ENCODE measurements around the gene HPS1. TPM values are rescaled to one million over a fixed set of nuclear protein-coding genes. Genes with fewer than 3 reads are reported as not detected.
A peak's percentile ranks its signal among the peaks of the same experiment; 100 is the strongest.

Gene HPS1
- polyA plus RNA-seq, 1 of the 3 experiments (the other 2 are of a cell fraction), result 41.4 TPM

DNA sequence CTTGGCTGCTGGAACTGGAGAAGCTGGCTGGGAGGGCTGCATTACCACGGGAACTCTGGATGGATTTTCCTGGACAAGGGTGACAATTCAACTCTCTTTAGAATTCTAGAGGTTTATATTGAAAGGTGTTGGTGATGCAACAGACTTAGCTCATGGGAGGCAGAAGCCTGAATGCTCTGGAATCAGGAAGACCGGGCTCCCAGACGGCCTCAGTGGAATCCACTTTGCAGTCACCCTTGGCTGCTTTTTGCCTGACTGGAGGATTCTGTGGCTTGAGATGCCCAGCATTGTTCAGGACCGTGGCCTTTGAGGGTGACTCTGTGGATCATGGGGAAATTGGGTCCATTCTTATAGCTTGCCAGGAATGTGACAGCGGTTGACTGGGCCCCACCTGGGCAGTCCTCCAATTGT is 64.0 kb downstream of the HPS1 start:
- ChIA-PET CTCF (interaction anchor here (1.2 to 1.9 kb wide), 2 partner anchors 8 to 72 kb away, joined by 3 to 5 read pairs; no protein-coding TSS in a partner anchor), POLR2A (no interaction called here)

More for the DNA sequence above, 64.0 kb downstream of the HPS1 start:
- Histone ChIP-seq H3K4me3 (ENCODE audit: low read depth in 2 of 2, low read length in 1 of 2) (no peak overlapping the region), H3F3A (replicated peaks; ENCODE audit: insufficient read depth) (no peaks in the 10 kb centered on the region), H3K27ac (ENCODE audit: low read depth in 2 of 2, low read length in 1 of 2) (peak overlapping the region in 1 of 2 experiments; percentile 44; a peak in 2 of 4 replicates), H2AFZ (ENCODE audit: low read depth) (no peak overlapping the region), H3K36me3 (replicated peaks in 1 of 2; ENCODE audit: control insufficient read depth in 1 of 2, insufficient read depth in 2 of 2, low read length in 1 of 2) (no peaks in the 10 kb centered on the region), H3K4me2 (no peak overlapping the region), H3K9me3 (no peaks in the 10 kb centered on the region), H4K20me1 (ENCODE audit: insufficient read depth) (no peaks in the 10 kb centered on the region), H3K27me3 (ENCODE audit: insufficient read depth) (no peaks in the 10 kb centered on the region), H3K4me1 (ENCODE audit: control insufficient read depth in 1 of 2, insufficient read depth in 2 of 2, low read depth in 1 of 2, low read length in 1 of 2) (peaks cover 0 to 4% of the 10 kb centered on the region in 2 experiments; a peak in 1 of 4 replicates), H3K9me2 (no peaks in the 10 kb centered on the region), H3K79me2 (ENCODE audit: insufficient read depth) (no peaks in the 10 kb centered on the region), H3K9ac (no peak overlapping the region)
- TF ChIP-seq YY1 (IDR thresholded peaks at IDR 0.05; ENCODE audit: low read depth) (no peak), POLR2AphosphoS5 (IDR thresholded peaks at IDR 0.05; ENCODE audit: low read depth, low read length) (no peak), RXRA (IDR thresholded peaks at IDR 0.05; ENCODE audit: borderline replicate concordance, low read depth) (no peak), SMC3 (IDR thresholded peaks at IDR 0.05; ENCODE audit: low read depth, low read length) (no peak), RAD21 (IDR thresholded peaks at IDR 0.05; ENCODE audit: low read length) (no peak), FOSL2 (IDR thresholded peaks at IDR 0.05; ENCODE audit: borderline replicate concordance, low read depth) (no peak), TAF1 (IDR thresholded peaks at IDR 0.05; ENCODE audit: borderline replicate concordance, low read depth, low read length) (no peak), JUND (IDR thresholded peaks at IDR 0.05) (no peak), TEAD4 (IDR thresholded peaks at IDR 0.05; ENCODE audit: borderline replicate concordance, insufficient read depth) (no peak), GABPA (IDR thresholded peaks at IDR 0.05; ENCODE audit: low read depth) (no peak), GATA2 (CRISPR knock-in tag; IDR thresholded peaks at IDR 0.05) (no peak), NFIC (IDR thresholded peaks at IDR 0.05; ENCODE audit: borderline replicate concordance) (no peak)
- TF ChIP-seq, protein P1, sequence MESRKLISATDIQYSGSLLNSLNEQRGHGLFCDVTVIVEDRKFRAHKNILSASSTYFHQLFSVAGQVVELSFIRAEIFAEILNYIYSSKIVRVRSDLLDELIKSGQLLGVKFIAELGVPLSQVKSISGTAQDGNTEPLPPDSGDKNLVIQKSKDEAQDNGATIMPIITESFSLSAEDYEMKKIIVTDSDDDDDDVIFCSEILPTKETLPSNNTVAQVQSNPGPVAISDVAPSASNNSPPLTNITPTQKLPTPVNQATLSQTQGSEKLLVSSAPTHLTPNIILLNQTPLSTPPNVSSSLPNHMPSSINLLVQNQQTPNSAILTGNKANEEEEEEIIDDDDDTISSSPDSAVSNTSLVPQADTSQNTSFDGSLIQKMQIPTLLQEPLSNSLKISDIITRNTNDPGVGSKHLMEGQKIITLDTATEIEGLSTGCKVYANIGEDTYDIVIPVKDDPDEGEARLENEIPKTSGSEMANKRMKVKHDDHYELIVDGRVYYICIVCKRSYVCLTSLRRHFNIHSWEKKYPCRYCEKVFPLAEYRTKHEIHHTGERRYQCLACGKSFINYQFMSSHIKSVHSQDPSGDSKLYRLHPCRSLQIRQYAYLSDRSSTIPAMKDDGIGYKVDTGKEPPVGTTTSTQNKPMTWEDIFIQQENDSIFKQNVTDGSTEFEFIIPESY (IDR thresholded peaks at IDR 0.05; ENCODE audit: borderline replicate concordance, low read depth), result no peak
- TF ChIP-seq, protein P2, sequence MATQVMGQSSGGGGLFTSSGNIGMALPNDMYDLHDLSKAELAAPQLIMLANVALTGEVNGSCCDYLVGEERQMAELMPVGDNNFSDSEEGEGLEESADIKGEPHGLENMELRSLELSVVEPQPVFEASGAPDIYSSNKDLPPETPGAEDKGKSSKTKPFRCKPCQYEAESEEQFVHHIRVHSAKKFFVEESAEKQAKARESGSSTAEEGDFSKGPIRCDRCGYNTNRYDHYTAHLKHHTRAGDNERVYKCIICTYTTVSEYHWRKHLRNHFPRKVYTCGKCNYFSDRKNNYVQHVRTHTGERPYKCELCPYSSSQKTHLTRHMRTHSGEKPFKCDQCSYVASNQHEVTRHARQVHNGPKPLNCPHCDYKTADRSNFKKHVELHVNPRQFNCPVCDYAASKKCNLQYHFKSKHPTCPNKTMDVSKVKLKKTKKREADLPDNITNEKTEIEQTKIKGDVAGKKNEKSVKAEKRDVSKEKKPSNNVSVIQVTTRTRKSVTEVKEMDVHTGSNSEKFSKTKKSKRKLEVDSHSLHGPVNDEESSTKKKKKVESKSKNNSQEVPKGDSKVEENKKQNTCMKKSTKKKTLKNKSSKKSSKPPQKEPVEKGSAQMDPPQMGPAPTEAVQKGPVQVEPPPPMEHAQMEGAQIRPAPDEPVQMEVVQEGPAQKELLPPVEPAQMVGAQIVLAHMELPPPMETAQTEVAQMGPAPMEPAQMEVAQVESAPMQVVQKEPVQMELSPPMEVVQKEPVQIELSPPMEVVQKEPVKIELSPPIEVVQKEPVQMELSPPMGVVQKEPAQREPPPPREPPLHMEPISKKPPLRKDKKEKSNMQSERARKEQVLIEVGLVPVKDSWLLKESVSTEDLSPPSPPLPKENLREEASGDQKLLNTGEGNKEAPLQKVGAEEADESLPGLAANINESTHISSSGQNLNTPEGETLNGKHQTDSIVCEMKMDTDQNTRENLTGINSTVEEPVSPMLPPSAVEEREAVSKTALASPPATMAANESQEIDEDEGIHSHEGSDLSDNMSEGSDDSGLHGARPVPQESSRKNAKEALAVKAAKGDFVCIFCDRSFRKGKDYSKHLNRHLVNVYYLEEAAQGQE (IDR thresholded peaks at IDR 0.05; ENCODE audit: low read depth, low read length), result no peak
- TF ChIP-seq, protein P3, sequence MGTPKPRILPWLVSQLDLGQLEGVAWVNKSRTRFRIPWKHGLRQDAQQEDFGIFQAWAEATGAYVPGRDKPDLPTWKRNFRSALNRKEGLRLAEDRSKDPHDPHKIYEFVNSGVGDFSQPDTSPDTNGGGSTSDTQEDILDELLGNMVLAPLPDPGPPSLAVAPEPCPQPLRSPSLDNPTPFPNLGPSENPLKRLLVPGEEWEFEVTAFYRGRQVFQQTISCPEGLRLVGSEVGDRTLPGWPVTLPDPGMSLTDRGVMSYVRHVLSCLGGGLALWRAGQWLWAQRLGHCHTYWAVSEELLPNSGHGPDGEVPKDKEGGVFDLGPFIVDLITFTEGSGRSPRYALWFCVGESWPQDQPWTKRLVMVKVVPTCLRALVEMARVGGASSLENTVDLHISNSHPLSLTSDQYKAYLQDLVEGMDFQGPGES (IDR thresholded peaks at IDR 0.05; ENCODE audit: low read depth, low read length), result no peak
- TF ChIP-seq, protein P4, sequence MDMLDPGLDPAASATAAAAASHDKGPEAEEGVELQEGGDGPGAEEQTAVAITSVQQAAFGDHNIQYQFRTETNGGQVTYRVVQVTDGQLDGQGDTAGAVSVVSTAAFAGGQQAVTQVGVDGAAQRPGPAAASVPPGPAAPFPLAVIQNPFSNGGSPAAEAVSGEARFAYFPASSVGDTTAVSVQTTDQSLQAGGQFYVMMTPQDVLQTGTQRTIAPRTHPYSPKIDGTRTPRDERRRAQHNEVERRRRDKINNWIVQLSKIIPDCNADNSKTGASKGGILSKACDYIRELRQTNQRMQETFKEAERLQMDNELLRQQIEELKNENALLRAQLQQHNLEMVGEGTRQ (IDR thresholded peaks at IDR 0.05; ENCODE audit: borderline replicate concordance, low read depth, low read length), result no peak
- WGBS (ENCODE audit: low lambda C conversion rate), result 100% methylated on average over 3 of the region's 5 CpGs
- DNase-seq, result no peak

Data from SK-N-SH (cell line).